Type B pancreatic cell (in vitro differentiated cells): ENCODE measurements around the gene MAD1L1. TPM values are rescaled to one million over a fixed set of nuclear protein-coding genes. Genes with fewer than 3 reads are reported as not detected.

Experiments
- DNase-seq: peaks from one replicate; pipeline ENCODE4 v3.0.0; 2021; ENCODE audit warnings: mixed read lengths; ENCODE audit not compliant: unreplicated experiment; ENCODE audit errors: extremely low spot score
- H3K27ac Mint-ChIP-seq: 2 replicates; pipeline ENCODE4 v1.8.0; 2021; ENCODE audit warnings: mild to moderate bottlenecking, mixed read lengths
- H3K27me3 Mint-ChIP-seq: 2 replicates; pipeline ENCODE4 v1.8.0; 2021; ENCODE audit warnings: mixed read lengths
- H3K36me3 Mint-ChIP-seq: 2 replicates; pipeline ENCODE4 v1.8.0; 2021; ENCODE audit warnings: mixed read lengths
- H3K4me1 Mint-ChIP-seq: one replicate; pipeline ENCODE4 v1.8.0; 2021; ENCODE audit warnings: mixed read lengths; ENCODE audit not compliant: unreplicated experiment
- H3K4me3 Mint-ChIP-seq: 2 replicates; pipeline ENCODE4 v1.8.0; 2021; ENCODE audit warnings: mild to moderate bottlenecking, mixed read lengths
- H3K9me3 Mint-ChIP-seq: 2 replicates; pipeline ENCODE4 v1.8.0; 2021; ENCODE audit warnings: mixed read lengths
- total RNA-seq: library from RNA; stranded (reverse); gene quantifications from 2 replicates; pipeline ENCODE4 v1.2.1, GENCODE V29; 2021; ENCODE audit warnings: low replicate concordance
- TF ChIP-seq, protein P1 (sequence below): fragments of 200-600 bp; sonication (generic); conservative IDR thresholded peaks from 2 replicates; pipeline ENCODE4 v1.5.0; 2021; ENCODE audit warnings: antibody characterized with exemption, mild to moderate bottlenecking

Gene MAD1L1
- total RNA-seq, 1 donor from 2014 or later, result 40.7 TPM

DNA sequence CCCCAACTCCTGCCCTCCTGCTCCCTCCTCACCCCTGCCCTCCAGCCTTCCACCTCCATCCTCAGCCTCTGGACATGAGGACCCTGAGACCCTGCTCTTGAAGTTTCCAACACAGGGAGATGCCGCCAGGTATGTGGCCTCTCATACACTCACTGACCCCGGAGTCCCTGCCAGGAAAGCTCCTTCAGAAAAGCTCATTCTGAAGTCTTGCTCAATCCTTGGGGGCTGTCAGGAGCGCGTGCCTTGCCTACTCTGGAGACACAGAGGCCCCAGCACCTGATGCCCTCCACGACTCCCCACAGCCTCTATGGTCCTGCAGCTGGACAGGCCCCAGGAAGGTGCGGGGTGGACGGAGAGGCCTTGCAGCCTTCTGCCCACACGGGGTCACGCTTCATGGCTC is 20.3 kb upstream of the MAD1L1 start:
- no peak overlapping the region for H3K27ac Mint-ChIP-seq
- no peak for DNase-seq
- H3K4me3 Mint-ChIP-seq, result no peak overlapping the region

DNA sequence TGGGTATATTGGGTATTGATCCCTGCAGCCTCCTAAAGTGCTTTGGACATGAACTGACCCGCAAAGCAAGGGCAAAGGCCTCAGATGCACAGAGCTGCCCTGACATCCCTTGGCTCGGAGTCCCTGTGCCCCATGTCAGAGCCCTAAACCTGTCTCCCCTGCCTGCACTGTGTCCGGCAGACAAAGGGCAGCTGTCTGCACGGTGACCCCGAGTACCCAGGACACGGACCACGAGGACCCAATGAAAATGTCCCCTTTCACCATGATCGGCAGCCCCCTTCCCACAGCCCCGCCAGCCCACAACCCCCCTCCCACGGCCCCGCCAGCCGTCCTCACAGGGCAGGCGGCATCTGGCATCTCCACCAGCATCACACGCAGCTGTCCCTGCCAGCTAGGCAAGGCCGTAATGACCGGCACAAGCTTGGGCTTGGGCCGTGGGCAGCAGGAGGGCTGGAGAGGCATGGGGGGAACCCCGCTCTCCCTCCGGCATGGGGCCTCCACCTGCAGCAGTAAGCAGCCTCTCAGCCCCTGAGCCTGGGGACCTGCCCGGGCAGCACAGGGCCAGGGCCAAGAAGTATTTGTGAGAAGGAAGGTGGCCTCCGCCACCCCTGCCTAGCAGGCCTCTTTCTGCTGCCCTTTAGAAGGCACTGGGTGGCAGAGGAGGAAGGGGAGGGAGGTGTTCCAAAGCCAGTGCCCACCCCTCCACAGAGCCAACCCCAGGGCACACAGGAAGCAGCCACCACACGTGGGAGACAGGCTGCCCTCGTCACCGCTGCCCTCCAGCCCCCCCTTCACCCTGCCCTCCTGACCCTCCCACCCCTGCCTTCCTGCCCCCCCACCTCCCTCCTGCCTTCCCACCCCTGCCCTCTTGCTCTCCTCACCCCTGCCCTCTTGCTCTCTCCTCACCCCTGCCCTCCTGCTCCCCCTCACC is 19.4 kb upstream of the MAD1L1 start:
- H3K9me3 Mint-ChIP-seq, result no peaks in the 10 kb centered on the region
- no peak overlapping the region for H3K4me3 Mint-ChIP-seq
- no peak overlapping the region for H3K27ac Mint-ChIP-seq
- no peak for DNase-seq
- no peaks in the 10 kb centered on the region for H3K27me3 Mint-ChIP-seq
- H3K4me1 Mint-ChIP-seq, result peaks cover 4% of the 10 kb centered on the region
- H3K36me3 Mint-ChIP-seq, result peaks cover 6% of the 10 kb centered on the region
- TF ChIP-seq, protein P1, sequence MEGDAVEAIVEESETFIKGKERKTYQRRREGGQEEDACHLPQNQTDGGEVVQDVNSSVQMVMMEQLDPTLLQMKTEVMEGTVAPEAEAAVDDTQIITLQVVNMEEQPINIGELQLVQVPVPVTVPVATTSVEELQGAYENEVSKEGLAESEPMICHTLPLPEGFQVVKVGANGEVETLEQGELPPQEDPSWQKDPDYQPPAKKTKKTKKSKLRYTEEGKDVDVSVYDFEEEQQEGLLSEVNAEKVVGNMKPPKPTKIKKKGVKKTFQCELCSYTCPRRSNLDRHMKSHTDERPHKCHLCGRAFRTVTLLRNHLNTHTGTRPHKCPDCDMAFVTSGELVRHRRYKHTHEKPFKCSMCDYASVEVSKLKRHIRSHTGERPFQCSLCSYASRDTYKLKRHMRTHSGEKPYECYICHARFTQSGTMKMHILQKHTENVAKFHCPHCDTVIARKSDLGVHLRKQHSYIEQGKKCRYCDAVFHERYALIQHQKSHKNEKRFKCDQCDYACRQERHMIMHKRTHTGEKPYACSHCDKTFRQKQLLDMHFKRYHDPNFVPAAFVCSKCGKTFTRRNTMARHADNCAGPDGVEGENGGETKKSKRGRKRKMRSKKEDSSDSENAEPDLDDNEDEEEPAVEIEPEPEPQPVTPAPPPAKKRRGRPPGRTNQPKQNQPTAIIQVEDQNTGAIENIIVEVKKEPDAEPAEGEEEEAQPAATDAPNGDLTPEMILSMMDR, result no peak

More for the DNA sequence above, 20.3 kb upstream of the MAD1L1 start:
- no peaks in the 10 kb centered on the region for H3K9me3 Mint-ChIP-seq
- no peaks in the 10 kb centered on the region for H3K27me3 Mint-ChIP-seq
- H3K36me3 Mint-ChIP-seq, result peaks cover 6% of the 10 kb centered on the region
- H3K4me1 Mint-ChIP-seq, result peaks cover 4% of the 10 kb centered on the region
- TF ChIP-seq, protein P1, result no peak

DNA sequence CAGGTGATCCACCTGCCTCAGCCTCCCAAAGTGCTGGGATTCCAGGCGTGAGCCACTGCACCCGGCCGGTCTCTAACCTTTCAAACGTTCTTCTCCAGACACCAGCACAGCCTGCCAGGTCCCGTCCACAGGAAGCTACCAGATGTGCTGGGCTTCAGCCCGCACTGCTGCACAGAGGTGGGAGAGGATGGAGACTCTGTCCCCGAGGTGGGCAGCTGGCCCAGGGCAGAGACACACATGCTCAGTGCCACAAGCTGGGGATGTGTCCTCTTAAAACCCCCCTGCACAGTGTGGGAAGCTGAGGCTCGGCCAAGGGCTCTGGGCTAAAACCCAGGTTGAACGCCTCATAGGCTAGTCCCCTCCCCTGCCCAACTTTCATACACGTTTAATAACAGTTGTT is 18.6 kb upstream of the MAD1L1 start:
- H3K4me3 Mint-ChIP-seq, result no peak overlapping the region
- peaks cover 6% of the 10 kb centered on the region for H3K36me3 Mint-ChIP-seq
- TF ChIP-seq, protein P1, result no peak

DNA sequence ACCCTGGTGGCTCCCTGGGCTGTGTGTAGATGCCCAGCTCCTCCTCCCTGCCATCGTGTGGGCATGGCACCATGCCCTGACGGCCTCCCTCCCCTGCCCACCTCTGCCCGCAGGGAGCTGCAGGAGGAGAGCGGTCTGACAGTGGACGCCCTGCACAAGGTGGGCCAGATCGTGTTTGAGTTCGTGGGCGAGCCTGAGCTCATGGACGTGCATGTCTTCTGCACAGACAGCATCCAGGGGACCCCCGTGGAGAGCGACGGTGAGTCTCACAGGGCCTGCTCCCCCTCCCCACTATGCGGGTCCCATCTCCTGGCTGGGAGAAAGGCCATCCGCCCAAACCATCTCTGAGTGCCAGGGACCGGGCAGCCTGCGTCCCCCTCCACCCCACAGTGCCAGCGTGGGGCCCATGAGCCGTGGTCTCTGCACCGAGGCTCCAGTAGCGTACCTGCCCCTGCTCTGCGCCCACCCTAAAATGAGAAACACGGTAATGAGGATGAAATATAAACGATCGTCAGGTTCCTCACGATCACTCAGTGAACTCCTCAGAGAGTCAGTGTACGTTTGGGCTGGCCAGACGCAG is 17.1 kb upstream of the MAD1L1 start:
- no peak for DNase-seq
- Mint-ChIP-seq H3K4me1 (peaks cover 7% of the 10 kb centered on the region), H3K36me3 (peaks cover 3% of the 10 kb centered on the region), H3K4me3 (no peak overlapping the region), H3K27ac (no peak overlapping the region), H3K27me3 (no peaks in the 10 kb centered on the region), H3K9me3 (no peaks in the 10 kb centered on the region)
- TF ChIP-seq, protein P1, result no peak

More for the DNA sequence above, 18.6 kb upstream of the MAD1L1 start:
- no peaks in the 10 kb centered on the region for H3K9me3 Mint-ChIP-seq
- no peaks in the 10 kb centered on the region for H3K27me3 Mint-ChIP-seq
- no peak for DNase-seq
- no peak overlapping the region for H3K27ac Mint-ChIP-seq
- peaks cover 4% of the 10 kb centered on the region for H3K4me1 Mint-ChIP-seq

DNA sequence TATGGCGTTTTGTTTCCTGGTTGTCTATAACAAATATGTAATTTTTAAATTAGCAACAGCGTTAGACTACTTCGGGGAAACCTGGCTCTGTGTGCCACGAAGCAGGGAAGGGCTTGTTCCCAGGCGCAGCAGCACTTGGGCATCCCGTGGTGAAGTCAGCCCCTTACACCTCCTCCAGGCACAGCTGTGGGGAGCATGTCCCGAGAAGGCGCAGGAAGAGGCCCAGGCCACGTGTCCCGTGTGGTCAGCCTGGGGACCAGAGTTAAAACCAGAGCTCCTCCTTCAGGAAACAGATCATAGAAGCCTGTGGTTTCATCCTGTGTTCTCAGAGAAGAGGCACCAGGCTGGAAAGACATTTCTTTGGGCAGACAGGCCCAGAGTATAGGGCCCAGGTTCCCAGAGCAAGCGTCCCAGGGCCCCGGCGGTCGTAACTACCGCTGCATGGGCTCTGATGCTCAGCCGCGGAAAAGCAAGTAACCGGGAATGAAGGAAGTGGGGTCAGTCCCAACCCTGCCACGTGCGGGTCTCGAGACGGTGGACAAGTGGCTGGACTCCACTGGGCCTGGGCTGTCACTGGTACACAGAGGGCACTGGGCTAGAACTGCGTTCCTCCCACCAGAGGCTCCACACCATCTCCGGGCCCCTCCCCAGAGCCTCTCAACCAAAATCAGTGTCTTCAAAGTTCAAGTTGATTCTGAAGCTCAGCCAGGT is 16.4 kb upstream of the MAD1L1 start:
- Mint-ChIP-seq H3K27ac (peak overlapping the region; percentile 87), H3K4me3 (no peak overlapping the region), H3K36me3 (peaks cover 3% of the 10 kb centered on the region), H3K4me1 (peaks cover 7% of the 10 kb centered on the region), H3K9me3 (no peaks in the 10 kb centered on the region), H3K27me3 (no peaks in the 10 kb centered on the region)
- DNase-seq, result no peak
- TF ChIP-seq, protein P1, result no peak
